Mucosa of stomach (tissue), 1 donor: ENCODE results near the gene PLS1.

ENCODE experiments used
- H3K27me3 ChIP-seq: one replicate; pipeline ENCODE4 v1.7.0; 2013; ENCODE audit warnings: mild to moderate bottlenecking, low read length; ENCODE audit not compliant: control insufficient read depth, insufficient read depth
- H3K36me3 ChIP-seq: one replicate; pipeline ENCODE4 v1.7.0; 2013; ENCODE audit warnings: low read length; ENCODE audit not compliant: control insufficient read depth, insufficient read depth
- H3K4me1 ChIP-seq: one replicate; pipeline ENCODE4 v1.7.0; 2013; ENCODE audit warnings: mild to moderate bottlenecking, low read length; ENCODE audit not compliant: control insufficient read depth, insufficient read depth
- H3K4me3 ChIP-seq: one replicate; pipeline ENCODE4 v1.7.0; 2013; ENCODE audit warnings: low read length
- H3K9ac ChIP-seq: one replicate; pipeline ENCODE4 v1.7.0; 2013; ENCODE audit warnings: mild to moderate bottlenecking, low read length, moderate library complexity
- H3K9me3 ChIP-seq: one replicate; pipeline ENCODE4 v1.7.0; 2013; ENCODE audit warnings: mild to moderate bottlenecking, low read length, moderate library complexity; ENCODE audit not compliant: control insufficient read depth
- donor health status: Pancreatic carcinoma.

PLS1 gene

GRCh38 chr3:142646020-142646785 is 50.0 kb downstream of the PLS1 start:
- Histone ChIP-seq H3K4me3 (no peak overlapping the region), H3K36me3 (no peaks in the 10 kb centered on the region), H3K9ac (no peak overlapping the region), H3K27me3 (no peaks in the 10 kb centered on the region), H3K9me3 (no peaks in the 10 kb centered on the region), H3K4me1 (peaks cover 33% of the 10 kb centered on the region)

- no peaks in the 10 kb centered on the region for H3K27me3 ChIP-seq
- H3K9me3 ChIP-seq: no peaks in the 10 kb centered on the region
- no peak overlapping the region for H3K4me3 ChIP-seq
- H3K4me1 ChIP-seq: peaks cover 33% of the 10 kb centered on the region
- no peaks in the 10 kb centered on the region for H3K36me3 ChIP-seq
- H3K9ac ChIP-seq: no peak overlapping the region
These were observed 51.7 kb downstream of the PLS1 start for GRCh38 chr3:142647856-142648255.

GRCh38 chr3:142648950-142649349 is 52.8 kb downstream of the PLS1 start:
- Histone ChIP-seq H3K9me3 (no peaks in the 10 kb centered on the region), H3K9ac (no peak overlapping the region), H3K36me3 (no peaks in the 10 kb centered on the region), H3K4me1 (peaks cover 33% of the 10 kb centered on the region), H3K4me3 (no peak overlapping the region), H3K27me3 (no peaks in the 10 kb centered on the region)

GRCh38 chr3:142650001-142650693 is 54.0 kb downstream of the PLS1 start:
- Histone ChIP-seq H3K9me3 (no peaks in the 10 kb centered on the region), H3K36me3 (no peaks in the 10 kb centered on the region), H3K4me1 (peaks cover 32% of the 10 kb centered on the region), H3K27me3 (no peaks in the 10 kb centered on the region), H3K9ac (no peak overlapping the region), H3K4me3 (no peak overlapping the region)

GRCh38 chr3:142651711-142652110 is 55.5 kb downstream of the PLS1 start:
- no peak overlapping the region for H3K4me3 ChIP-seq
- no peaks in the 10 kb centered on the region for H3K9me3 ChIP-seq
- peaks cover 17% of the 10 kb centered on the region for H3K4me1 ChIP-seq
- no peaks in the 10 kb centered on the region for H3K27me3 ChIP-seq
- H3K9ac ChIP-seq: no peak overlapping the region
- no peaks in the 10 kb centered on the region for H3K36me3 ChIP-seq

- H3K27me3 ChIP-seq: no peaks in the 10 kb centered on the region
- no peak overlapping the region for H3K9ac ChIP-seq
- H3K4me1 ChIP-seq: peaks cover 14% of the 10 kb centered on the region
- no peaks in the 10 kb centered on the region for H3K9me3 ChIP-seq
- H3K36me3 ChIP-seq: no peaks in the 10 kb centered on the region
- no peak overlapping the region for H3K4me3 ChIP-seq
These were observed 56.7 kb downstream of the PLS1 start for GRCh38 chr3:142652826-142653292.

- Histone ChIP-seq H3K9ac (no peak overlapping the region), H3K4me1 (peaks cover 11% of the 10 kb centered on the region), H3K27me3 (no peaks in the 10 kb centered on the region), H3K36me3 (no peaks in the 10 kb centered on the region), H3K9me3 (no peaks in the 10 kb centered on the region), H3K4me3 (no peak overlapping the region)
These were observed 60.4 kb downstream of the PLS1 start for GRCh38 chr3:142656575-142656974.

- Histone ChIP-seq H3K9ac (no peak overlapping the region), H3K9me3 (no peaks in the 10 kb centered on the region), H3K4me1 (peaks cover 11% of the 10 kb centered on the region), H3K4me3 (no peak overlapping the region), H3K27me3 (no peaks in the 10 kb centered on the region), H3K36me3 (no peaks in the 10 kb centered on the region)
These were observed 60.8 kb downstream of the PLS1 start for GRCh38 chr3:142657033-142657432.

- Histone ChIP-seq H3K27me3 (no peaks in the 10 kb centered on the region), H3K9ac (no peak overlapping the region), H3K9me3 (no peaks in the 10 kb centered on the region), H3K4me1 (peaks cover 26% of the 10 kb centered on the region), H3K36me3 (no peaks in the 10 kb centered on the region), H3K4me3 (no peak overlapping the region)
These were observed 64.2 kb downstream of the PLS1 start for GRCh38 chr3:142660383-142660782.

GRCh38 chr3:142660893-142661292 is 64.7 kb downstream of the PLS1 start:
- Histone ChIP-seq H3K36me3 (no peaks in the 10 kb centered on the region), H3K9ac (no peak overlapping the region), H3K4me3 (no peak overlapping the region), H3K27me3 (no peaks in the 10 kb centered on the region), H3K4me1 (peaks cover 29% of the 10 kb centered on the region), H3K9me3 (no peaks in the 10 kb centered on the region)

GRCh38 chr3:142663865-142664264 is 67.7 kb downstream of the PLS1 start:
- Histone ChIP-seq H3K36me3 (no peaks in the 10 kb centered on the region), H3K4me1 (peaks cover 31% of the 10 kb centered on the region), H3K9me3 (no peaks in the 10 kb centered on the region), H3K4me3 (no peak overlapping the region), H3K9ac (peak overlapping the region; percentile 52), H3K27me3 (no peaks in the 10 kb centered on the region)

- peak overlapping the region; percentile 52 for H3K9ac ChIP-seq
- H3K36me3 ChIP-seq: no peaks in the 10 kb centered on the region
- H3K27me3 ChIP-seq: no peaks in the 10 kb centered on the region
- no peaks in the 10 kb centered on the region for H3K9me3 ChIP-seq
- H3K4me1 ChIP-seq: peaks cover 28% of the 10 kb centered on the region
- no peak overlapping the region for H3K4me3 ChIP-seq
These were observed 68.1 kb downstream of the PLS1 start for GRCh38 chr3:142664311-142664710.
